SK-N-SH treated with all-trans-retinoic acid at 6 μM for 48 hours (cell line): ENCODE results near the gene HTD2.

Experiments used
- ARNTL ChIP-seq: fragments of 450-650 bp; formaldehyde crosslinking; IDR thresholded peaks from 2 replicates; pipeline ENCODE4 v1.5.0; 2020; ENCODE audit warnings: low read depth, mild to moderate bottlenecking, moderate library complexity, borderline replicate concordance
- CREB5 ChIP-seq: fragments of 250-450 bp; sonication (Bioruptor Pico); IDR thresholded peaks from 2 replicates; pipeline ENCODE4 v1.5.1; 2020; ENCODE audit warnings: low read depth, mild to moderate bottlenecking, moderate library complexity
- CSDC2 ChIP-seq: fragments of 250-450 bp; sonication (Bioruptor Pico); IDR thresholded peaks from 2 replicates; pipeline ENCODE4 v1.5.0; 2020; ENCODE audit warnings: mild to moderate bottlenecking, moderate library complexity
- ESRRG ChIP-seq: fragments of 250-450 bp; sonication (Bioruptor Pico); IDR thresholded peaks from 2 replicates; pipeline ENCODE4 v1.6.1; 2021; ENCODE audit warnings: mild to moderate bottlenecking
- OSR1 ChIP-seq: fragments of 250-450 bp; sonication (Bioruptor Pico); IDR thresholded peaks from 2 replicates; pipeline ENCODE4 v1.8.0; 2022; ENCODE audit warnings: moderate library complexity, mild to moderate bottlenecking, inconsistent platforms
- PATZ1 ChIP-seq: fragments of 250-450 bp; sonication (Bioruptor Pico); IDR thresholded peaks from 2 replicates; pipeline ENCODE4 v1.8.0; 2020; ENCODE audit warnings: mild to moderate bottlenecking, moderate library complexity, borderline replicate concordance
- PPARA ChIP-seq: fragments of 250-450 bp; sonication (Bioruptor Pico); IDR thresholded peaks from 2 replicates; pipeline ENCODE4 v1.5.0; 2020; ENCODE audit warnings: mild to moderate bottlenecking, borderline replicate concordance
- SNAI2 ChIP-seq: fragments of 250-450 bp; sonication (Bioruptor Pico); IDR thresholded peaks from 2 replicates; pipeline ENCODE4 v1.5.0; 2020; ENCODE audit warnings: mild to moderate bottlenecking, moderate library complexity
- TCF4 ChIP-seq: fragments of 250-450 bp; sonication (Bioruptor Pico); IDR thresholded peaks from 2 replicates; pipeline ENCODE4 v1.8.0; 2021; ENCODE audit warnings: mild to moderate bottlenecking, moderate library complexity, borderline replicate concordance
- TSHZ2 ChIP-seq: fragments of 250-450 bp; sonication (Bioruptor Pico); IDR thresholded peaks from 2 replicates; pipeline ENCODE4 v1.5.0; 2020; ENCODE audit warnings: mild to moderate bottlenecking, moderate library complexity
- ZFP3 ChIP-seq: fragments of 250-450 bp; sonication (Bioruptor Pico); IDR thresholded peaks from 2 replicates; pipeline ENCODE4 v1.5.0; 2020; ENCODE audit warnings: mild to moderate bottlenecking, moderate library complexity
- ZFP30 ChIP-seq: fragments of 450-650 bp; formaldehyde crosslinking; IDR thresholded peaks from 2 replicates; pipeline ENCODE4 v1.5.0; 2022; ENCODE audit warnings: mild to moderate bottlenecking, moderate library complexity
- ZNF8 ChIP-seq: fragments of 450-650 bp; formaldehyde crosslinking; IDR thresholded peaks from 2 replicates; pipeline ENCODE4 v1.5.0; 2020; ENCODE audit warnings: mild to moderate bottlenecking, moderate library complexity

- no peak for TF ChIP-seq ARNTL (CRISPR knock-in tag)
- no peak for TF ChIP-seq CREB5 (CRISPR knock-in tag)
- no peak for TF ChIP-seq TCF4 (CRISPR knock-in tag)
- no peak for TF ChIP-seq SNAI2 (CRISPR knock-in tag)
- no peak for TF ChIP-seq PATZ1
- TF ChIP-seq OSR1 (CRISPR knock-in tag), result no peak
- no peak for TF ChIP-seq TSHZ2 (CRISPR knock-in tag)
- TF ChIP-seq PPARA (CRISPR knock-in tag), result no peak
- no peak for TF ChIP-seq ZFP3
- TF ChIP-seq ZNF8, result no peak
- TF ChIP-seq CSDC2 (CRISPR knock-in tag), result no peak
- no peak for TF ChIP-seq ESRRG (CRISPR knock-in tag)
- no peak for TF ChIP-seq ZFP30 (CRISPR knock-in tag)
Measured at GRCh38 chr3:58299839-58300516, 6.3 kb upstream of the HTD2 start.
